Right renal pelvis (tissue), 4 donors: Measurements from ENCODE around the gene UNC5CL. TPM values are rescaled to one million over a fixed set of nuclear protein-coding genes. Genes with fewer than 3 reads are reported as not detected.
A peak's percentile ranks its signal among the peaks of the same experiment; 100 is the strongest.
"Not testable (repeated sequence)": the region's sequence is repeated elsewhere in the genome, so short reads cannot be mapped to it uniquely, and the experiment has no call there.

Source experiments
- DNase-seq, 4 donors: peaks; one replicate each; pipeline ENCODE4 v3.0.0-alpha.2; 2013; ENCODE audit warnings: low read depth in 4 of 4, low spot score in 3 of 4, missing footprints in 1 of 4
- polyA plus RNA-seq, 4 donors: library from polyadenylated mRNA; unstranded; fragments of 120-200 nt; gene quantifications; one replicate each; pipeline ENCODE4 v1.2.1, GENCODE V29; 2013; ENCODE audit not compliant: insufficient read length in 4 of 4

The UNC5CL gene
- polyA plus RNA-seq, 4 donors: 5.3 to 7.9 (median 6.1) TPM

DNA sequence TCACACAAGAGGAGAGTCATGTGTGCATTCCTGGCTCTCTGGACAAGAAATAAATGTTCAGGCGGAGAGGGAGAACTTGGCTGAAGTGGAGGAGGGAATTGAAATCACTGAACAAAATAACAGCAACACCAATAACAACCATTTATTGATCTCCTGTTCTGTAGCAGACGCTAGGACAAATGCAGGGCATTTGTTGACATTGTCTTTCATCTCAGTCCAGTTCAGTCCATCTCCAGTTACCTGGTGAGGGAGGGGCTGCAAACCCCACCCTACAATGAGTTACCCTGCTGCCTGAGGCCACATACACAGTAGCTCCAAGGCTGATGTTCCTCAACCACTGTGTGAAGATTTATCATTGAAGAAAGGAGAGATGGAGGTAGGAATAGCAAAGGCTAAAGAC, 27.3 kb downstream of the UNC5CL start:
- no peak for DNase-seq

DNA sequence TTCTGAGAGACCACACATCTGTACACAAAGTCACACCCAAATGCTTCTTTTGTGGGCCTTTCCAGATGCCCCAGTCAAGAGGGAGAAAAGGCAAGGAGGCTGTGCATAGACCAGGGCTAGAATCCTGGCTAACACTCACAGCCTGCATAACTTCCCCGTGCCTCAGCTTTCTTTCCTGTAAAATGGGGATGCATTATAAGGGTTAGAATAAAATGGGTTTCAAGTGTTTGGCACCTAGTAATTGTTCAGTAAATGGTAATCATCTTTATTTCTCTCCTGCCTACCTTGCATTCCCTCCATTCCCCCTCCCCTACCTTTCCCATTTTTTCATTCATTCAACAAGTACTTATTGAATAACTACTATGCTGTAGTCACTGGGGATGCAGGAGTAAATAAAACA, 29.4 kb downstream of the UNC5CL start:
- no peak for DNase-seq

DNA sequence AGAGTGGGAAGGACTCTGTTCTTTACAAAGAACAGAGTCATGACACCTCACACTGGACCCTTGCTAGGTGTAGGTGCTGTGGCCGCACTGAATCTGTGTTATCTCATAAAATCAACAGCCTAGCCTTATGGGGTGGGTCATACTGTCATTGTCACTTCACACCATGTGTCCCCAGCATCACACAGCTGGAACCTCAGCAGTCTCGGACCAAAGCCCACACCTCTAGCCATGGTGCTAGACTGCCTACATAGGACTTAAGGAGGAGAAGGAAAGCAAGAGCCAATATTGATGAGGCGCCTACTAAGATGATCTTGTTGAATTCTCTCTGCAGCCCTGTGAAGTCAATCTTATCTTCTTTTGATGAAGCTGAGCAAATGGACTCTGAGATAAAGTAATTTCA, 31.0 kb downstream of the UNC5CL start:
- DNase-seq: no peak

DNA sequence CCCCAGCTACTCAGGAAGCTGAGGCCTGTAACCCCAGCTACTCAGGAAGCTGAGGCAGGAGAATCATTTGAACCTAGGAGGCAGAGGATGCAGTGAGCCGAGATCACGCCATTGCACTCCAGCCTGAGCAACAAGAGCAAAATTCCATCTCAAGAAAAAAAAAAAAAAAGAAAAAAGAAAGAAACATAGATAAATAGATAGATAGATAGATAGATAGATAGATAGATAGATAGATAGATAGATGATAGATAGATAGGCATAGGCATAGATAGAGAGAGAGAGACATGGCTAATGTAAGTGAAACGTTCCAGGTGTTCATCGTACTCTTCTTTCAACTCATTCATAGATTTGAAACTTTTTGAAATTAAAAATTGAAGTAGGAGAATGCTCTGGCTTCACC, 32.0 kb downstream of the UNC5CL start:
- DNase-seq: not testable (repeated sequence)

DNA sequence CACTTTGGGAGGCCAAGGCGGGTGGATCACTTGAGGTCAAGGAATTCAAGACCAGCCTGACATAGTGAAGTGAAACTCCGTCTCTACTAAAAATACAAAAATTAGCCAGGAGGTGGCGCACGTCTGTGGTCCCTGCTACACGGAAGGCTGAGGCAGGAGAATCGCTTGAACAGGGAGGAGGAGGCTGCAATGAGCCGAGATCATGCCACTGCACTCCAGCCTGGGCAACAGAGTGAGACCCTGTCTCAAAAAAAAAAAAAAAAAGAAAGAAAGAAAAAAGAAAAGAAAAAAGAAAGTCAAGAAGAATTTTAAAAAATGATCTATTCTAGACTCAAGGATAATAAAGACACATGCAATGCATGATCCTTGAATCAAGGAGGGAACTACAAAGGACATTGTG, 32.8 kb downstream of the UNC5CL start:
- not testable (repeated sequence) for DNase-seq

DNA sequence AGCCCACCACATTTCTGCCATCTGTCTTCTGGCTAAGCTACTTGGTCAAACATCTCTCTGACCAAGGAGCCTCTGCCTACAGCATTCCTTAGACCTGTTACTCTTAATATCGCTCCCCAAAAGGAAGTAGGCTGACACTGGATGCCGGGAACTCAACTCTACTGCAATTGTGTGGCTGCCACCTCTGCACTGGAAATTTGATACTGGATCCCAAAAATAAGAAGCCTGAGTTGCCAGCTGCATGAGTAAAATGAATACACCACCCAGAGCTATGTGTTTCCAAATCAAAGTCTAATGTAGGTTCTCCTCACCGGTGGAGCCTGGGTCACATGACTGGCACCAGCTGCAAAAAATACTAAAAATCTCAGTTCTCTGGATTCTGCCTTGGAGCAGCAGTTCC, 36.9 kb downstream of the UNC5CL start:
- no peak for DNase-seq

DNA sequence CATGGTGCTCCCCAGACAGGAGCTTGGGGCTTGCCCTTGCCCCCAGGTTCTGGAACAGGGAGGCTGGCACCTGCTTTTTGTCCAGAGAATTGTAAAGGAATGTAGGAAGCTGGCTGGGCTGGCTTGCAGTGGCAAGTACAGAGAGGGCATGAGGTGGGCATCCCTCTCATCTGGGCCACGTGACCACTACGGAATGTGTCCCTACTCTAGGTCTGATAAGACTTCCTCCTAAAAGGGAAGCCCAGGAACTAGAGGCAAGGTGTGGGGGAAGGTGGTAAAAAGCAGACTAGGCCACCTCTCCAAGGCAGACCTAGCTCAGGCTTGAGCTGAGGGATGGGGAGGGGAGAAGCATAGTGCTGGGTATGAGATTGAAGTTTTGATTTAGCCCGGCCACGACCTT, 38.8 kb downstream of the UNC5CL start:
- DNase-seq: no peak

DNA sequence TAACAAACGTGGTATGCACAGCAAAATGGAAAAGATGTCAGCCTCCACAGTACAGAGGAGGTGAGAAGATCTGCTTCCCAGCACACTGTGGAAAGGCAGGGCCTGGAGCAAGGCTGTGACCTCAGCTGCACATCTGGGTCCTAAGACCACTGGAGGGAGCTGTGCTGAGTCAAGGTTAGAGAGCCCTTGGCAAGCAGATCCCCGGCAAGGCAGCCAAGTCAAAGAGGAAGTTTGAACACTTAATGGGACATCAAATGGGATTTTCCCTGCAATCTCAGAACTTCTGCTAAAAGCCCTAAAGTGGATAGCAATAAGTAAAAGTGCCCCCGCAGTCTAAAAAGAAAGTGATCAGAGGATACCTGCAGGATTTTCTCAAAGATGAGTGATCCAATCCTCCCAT, 39.5 kb downstream of the UNC5CL start:
- DNase-seq: no peak

DNA sequence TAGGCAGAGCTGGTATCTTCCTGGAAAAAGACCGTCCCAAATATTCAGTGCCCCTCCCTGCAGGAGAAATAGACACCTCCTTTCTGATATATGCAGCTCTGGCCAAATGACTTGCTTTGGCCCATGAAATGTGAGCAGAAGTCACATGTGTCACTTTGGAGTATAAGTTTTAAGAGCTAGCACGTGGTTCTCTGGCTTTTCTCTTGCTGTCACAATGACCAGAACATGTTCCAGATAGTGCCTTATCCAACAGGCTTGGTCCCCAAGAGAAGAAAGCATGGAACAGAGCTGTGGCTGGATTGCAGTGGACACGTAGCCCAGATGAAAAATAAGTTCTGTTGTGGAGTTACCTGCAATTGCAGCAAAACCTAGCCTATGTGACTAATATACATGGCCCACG, 40.4 kb downstream of the UNC5CL start:
- DNase-seq: no peak

DNA sequence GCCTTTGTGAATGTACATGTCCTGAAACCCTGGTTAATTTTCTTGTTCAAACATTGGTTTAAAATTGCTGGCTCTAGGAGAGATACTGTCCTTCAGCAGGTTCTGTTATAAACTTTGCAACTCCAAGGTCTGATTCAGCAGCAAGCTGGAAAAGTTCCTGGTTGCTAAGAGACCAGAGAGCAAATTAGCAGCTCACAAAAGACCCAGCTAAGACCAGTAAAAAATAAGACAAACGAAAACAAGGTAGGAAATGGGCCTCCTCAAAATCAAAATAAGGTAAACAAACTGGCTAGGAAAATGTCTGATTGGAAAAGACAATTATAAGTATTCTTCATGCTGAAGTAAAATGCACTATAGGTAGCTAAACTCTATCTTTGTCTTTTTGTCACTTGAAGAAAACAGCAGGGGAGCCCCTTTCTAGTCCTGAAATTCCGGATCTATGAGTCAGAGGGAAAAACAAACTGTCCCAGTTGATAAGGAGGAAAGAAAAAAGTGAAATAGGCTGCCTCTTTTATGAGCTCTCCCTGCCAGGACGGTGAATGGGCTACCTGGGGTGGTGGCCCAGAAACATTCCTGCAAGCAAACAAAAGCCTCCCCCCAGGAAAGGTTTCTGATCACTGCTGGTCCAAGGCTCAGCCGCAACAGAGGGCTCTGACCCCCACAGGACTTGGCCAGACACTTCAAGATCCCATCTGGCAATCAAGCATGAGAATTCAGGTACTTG, 41.6 kb downstream of the UNC5CL start:
- DNase-seq: no peak

DNA sequence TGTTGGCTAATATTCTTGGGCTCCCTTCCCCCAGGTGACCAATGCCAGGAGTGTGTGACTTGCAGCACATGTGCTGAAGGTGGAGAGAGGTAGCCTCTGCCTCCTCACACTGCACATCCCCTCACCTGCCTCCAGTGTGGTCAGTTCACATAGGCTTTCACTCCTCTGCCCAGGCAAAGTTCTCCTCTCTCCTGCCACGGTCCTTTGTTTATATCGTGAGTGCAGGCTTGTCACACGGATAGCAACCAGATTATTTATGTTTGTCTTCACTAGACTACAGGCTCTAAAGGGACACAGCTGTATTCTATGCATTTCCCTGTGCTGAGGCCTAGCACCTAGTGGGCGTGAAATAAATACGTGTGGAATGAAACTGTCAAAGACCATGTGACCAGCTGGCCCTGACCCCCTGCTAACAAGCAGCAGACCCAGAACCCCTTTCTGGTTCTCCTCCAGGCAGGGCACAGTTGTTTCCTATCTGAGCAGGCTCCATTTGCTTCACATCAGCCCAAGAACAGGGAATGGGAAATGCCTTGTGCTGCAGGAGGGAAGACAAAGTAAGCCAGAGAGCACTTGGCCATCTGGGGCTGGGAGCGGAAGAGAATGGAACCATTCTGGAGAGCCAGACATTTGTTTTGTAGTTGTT, 42.3 kb downstream of the UNC5CL start:
- peak in 3 of 4 donors; percentile 33 to 44 (median 41) for DNase-seq

DNA sequence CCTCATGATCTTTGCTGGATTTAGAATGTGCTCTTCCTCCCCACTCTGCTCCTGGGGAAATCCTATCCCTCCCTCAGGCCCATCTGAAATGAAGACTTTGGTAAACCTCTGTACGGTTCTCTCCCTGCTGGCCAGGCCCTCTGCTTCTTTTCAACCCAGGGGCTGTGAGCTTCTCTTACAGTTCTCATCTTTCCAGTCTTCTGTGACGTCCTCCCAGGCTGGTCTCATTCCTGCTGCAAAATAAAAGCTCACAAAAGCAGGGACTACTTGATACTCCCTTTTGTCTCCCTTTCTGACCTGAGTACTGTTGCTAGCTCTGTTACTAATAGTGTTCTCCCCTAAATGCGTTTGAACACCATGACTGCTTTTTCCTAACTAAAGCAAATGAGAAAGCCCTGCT, 46.3 kb downstream of the UNC5CL start:
- no peak for DNase-seq

DNA sequence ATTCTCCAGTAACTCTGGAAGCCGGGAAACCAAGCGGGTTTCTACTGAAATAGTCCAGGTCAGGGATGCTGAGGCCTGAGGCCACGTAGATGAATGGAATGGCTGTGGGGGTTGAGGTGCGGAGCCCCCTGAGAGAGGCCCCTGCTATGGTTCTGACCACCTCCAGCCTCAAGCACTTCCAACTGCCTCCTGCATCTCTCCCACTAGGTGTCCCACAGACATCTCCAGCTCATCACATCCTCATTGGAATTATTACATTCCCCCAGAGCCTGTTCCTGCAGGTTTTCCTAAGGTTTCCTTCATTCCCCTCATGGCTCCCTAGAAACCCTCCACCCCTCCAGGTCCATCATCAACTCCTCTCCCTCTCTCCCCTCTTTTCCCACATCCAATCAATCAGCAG, 48.7 kb downstream of the UNC5CL start:
- DNase-seq: no peak

DNA sequence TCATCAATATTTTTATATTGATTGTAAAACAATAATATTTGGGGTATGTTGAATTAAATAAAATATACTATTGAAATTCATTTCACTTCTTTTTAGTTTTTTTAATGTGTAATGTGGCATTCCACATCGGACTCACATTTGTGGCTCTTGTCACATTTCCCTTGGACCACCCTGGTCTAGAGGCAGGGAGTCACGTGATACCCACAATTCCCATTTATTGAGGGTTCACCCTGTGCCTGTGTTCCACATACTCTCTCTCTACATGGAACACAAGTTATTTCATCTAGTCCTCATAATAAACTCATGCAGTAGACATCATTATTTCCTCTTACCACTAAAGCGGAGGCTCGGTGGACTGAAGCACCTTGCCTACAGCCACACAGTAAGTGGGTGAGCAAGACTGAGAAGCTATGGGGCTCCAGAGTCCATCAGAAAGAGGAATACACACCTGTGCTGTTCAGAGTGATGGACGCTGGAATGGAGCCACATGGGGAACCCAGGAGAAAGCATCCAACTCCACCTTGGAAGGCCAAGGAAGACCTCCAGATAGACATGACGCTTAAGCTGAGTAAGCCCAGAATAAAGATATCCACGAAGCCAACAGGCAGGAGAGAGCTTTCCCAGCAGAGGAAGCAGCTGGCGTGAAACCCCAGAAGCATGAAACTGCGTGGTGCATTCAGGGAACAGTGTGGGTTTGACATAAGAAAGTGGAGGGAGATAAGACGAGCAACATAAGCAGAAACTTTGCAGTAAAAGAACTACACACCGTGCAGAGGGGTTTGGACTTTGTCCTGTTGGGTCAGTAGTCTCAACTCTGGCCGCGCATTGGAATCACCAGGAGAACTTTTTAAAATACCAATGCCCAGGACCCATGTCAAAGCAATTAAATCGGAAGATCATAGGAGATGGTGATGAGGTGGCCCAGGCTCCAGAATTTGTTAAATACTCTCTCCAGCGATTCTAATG, 49.5 kb downstream of the UNC5CL start:
- DNase-seq: no peak

DNA sequence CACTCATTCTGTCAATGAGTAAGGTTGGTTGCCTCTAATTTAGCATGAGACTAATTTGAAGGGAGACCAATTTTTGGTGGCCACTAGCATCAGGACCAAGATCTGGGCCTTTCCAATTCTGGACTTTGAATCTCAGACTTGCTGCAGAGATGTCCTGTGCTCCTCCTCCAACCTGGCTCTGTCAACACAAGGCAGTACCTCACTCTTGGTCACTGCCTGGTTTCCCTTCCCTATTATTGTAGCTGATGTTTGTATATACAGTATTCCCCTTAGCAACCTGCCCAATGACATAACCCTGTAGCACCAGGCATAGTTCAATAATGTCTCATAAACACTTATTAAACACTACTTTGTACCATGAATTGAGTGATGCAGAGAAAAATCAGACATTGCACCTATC, 50.4 kb downstream of the UNC5CL start:
- no peak for DNase-seq

DNA sequence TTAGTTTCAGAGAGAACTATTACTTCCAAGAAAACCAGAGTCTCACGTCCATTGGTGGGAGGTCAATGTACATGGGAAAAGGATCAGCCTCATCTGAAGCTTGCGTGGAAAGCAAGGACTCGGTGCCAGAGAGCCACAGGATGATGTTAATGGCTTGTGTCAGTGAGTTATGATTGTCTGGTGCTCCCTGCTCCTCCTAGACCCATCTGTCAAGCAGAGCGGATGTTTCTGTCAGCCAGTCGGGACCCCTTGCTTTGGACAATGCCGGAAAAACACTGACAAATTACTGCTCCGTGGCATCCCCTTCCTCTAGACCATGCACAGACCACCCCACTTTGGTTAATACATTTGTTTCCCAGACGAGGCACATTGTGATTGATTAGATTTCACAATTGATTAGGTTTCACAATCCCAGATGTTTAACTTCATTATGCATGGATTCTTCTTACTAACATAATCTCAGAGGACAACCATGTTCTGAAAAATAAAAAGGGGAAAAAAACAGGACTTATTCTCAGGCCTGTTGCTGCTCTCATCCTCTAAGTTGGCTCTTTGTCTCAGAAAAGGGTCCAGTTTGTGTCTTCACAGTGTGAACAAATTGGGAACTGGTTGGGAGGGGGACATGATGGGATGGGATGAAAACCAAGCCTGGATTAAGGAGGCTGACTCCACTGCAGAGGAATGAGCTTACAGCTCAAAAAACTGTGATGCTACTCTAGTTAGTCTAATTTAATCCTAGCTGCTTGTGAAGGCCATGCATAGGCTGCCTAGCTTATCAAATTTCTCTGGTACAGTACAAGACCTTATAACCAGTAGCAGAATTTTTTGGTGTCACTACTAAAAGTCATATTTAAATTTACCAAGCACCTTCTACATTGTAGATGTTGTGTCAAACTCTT, 51.9 kb downstream of the UNC5CL start:
- DNase-seq: no peak

DNA sequence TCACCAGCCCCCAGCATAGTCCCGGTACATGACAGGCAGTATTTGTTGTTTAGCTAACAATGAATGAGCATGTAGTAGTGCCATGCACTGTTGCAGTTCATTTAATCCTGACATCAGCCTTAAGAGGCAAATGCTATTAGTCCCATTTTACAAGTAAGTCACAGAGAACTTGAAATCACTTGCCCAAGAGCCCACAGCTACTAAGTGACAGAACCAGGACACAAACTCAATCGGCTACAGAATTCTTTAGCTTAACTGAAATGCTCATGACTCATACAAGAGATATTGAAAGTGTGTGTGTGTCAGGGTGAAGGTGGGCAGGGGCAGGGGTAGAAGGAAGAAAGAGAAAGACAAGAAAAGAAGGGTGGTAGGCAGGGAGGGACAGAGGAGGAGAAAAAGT, 52.7 kb downstream of the UNC5CL start:
- no peak for DNase-seq

DNA sequence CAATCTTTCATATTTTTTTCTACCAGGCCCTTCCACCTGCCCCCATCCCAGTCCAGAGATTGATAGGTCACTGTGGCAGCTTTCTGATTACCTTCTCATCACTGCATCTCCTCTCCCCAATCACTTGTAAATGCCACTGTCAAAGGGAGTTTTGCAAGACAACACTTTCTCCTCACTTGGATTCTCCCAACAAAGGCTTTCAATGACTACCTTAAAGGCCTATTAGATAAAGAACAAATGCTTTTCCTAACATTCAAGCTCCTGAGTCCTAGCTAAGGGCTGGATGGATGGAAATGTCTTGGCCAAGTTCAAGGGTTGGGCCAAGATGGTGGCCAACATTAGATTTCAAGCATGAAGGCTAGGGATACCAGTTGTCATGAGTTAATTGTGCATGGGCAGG, 55.3 kb downstream of the UNC5CL start:
- DNase-seq: no peak

DNA sequence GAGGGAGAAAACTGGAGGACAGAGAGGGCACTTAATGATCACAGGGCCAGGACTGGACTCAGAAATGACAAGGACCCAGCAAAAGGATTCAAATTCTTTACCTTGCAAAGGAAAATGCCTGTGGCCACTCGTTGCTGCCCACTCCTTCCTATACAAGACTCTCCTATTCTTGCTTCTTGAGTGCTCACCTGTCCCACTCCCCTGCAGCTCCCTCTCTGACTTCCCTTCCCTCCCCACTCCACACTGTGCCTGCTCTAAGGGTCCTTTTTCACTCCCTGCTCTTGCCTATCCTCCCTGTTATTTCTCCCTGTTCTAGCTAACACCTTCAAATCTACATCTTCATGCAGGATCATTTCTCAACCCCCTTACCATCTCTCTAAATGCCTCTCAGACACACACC, 56.1 kb downstream of the UNC5CL start:
- DNase-seq: no peak

DNA sequence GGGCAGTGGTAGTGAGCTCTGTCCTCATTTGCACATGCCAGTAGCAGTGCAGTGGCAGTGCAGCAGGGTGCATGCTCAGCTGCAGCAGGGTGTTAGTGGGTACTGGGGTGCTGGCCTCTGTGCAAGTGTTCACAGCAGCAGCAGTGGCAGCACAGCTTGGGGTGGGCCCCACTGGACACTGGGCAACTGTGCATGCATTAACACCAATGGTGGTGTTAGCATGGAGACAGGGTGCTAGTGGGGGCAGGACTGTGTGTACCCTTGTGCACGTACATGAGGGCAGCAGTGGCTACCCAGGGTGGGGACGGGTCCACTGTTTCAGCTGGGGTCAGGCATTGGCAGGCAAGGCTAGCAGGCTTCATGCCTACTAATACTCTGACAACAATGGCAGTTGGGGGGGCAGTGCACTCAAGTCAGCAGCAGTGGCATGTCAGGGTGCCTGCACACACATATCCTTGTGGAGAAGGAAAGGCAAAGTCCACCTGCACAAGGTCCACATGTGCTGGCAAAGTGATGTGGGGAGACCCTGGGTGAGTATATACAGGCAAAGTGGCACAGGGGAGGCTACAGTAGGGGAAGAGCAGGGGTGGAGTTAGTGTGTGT, 60.2 kb downstream of the UNC5CL start:
- no peak for DNase-seq
